GM23338 (cell line): ENCODE data around the gene IGF1R. TPM values are rescaled to one million over a fixed set of nuclear protein-coding genes. Genes with fewer than 3 reads are reported as not detected.

Source experiments
- ATAC-seq: fragments of 200-7000 bp; cut with Tn5 transposase; 3 replicates; pipeline ENCODE4 v1.9.1; 2020
- DNase-seq: peaks from one replicate; pipeline ENCODE4 v3.0.0-alpha.2; 2015; ENCODE audit warnings: low spot score
- H2AFZ ChIP-seq: fragments of 200-600 bp; sonication (generic); 2 replicates; pipeline ENCODE4 v1.8.0; 2016; ENCODE audit warnings: antibody characterized with exemption, mild to moderate bottlenecking, moderate library complexity
- H3F3A ChIP-seq: fragments of 200-600 bp; sonication (generic); replicated peaks from 2 replicates; pipeline ENCODE4 v1.8.0; 2017; ENCODE audit warnings: antibody characterized with exemption, mixed run types, low read depth
- H3K27ac ChIP-seq: fragments of 200-600 bp; sonication (generic); 2 replicates; pipeline ENCODE4 v1.6.1; 2016; ENCODE audit warnings: low read depth
- H3K27me3 ChIP-seq: fragments of 200-600 bp; sonication (generic); 2 replicates; pipeline ENCODE4 v1.8.0; 2016; ENCODE audit warnings: mild to moderate bottlenecking, mixed run types, moderate library complexity; ENCODE audit not compliant: insufficient read depth
- H3K36me3 ChIP-seq: fragments of 200-600 bp; sonication (generic); 2 replicates; pipeline ENCODE4 v1.8.0; 2016; ENCODE audit warnings: mild to moderate bottlenecking; ENCODE audit not compliant: insufficient read depth
- H3K4me1 ChIP-seq: fragments of 200-600 bp; sonication (generic); 2 replicates; pipeline ENCODE4 v1.8.0; 2016; ENCODE audit warnings: mild to moderate bottlenecking, moderate library complexity; ENCODE audit not compliant: insufficient read depth
- H3K4me2 ChIP-seq: fragments of 200-600 bp; sonication (generic); 2 replicates; pipeline ENCODE4 v1.7.1; 2017; ENCODE audit warnings: mixed run types
- H3K4me3 ChIP-seq: fragments of 200-600 bp; sonication (generic); 2 replicates; pipeline ENCODE4 v1.6.1; 2016; ENCODE audit warnings: mixed run types
- H3K79me2 ChIP-seq: fragments of 200-600 bp; sonication (generic); replicated peaks from 2 replicates; pipeline ENCODE4 v1.8.0; 2017; ENCODE audit warnings: mild to moderate bottlenecking; ENCODE audit not compliant: insufficient read depth
- H3K9me2 ChIP-seq: fragments of 200-600 bp; sonication (generic); 2 replicates; pipeline ENCODE4 v1.8.0; 2017; ENCODE audit not compliant: insufficient read depth
- H4K20me1 ChIP-seq: fragments of 200-600 bp; sonication (generic); replicated peaks from 2 replicates; pipeline ENCODE4 v1.8.0; 2017; ENCODE audit warnings: mild to moderate bottlenecking; ENCODE audit not compliant: insufficient read depth
- H3K27ac Mint-ChIP-seq: 2 replicates; pipeline ENCODE4 v1.8.0; 2020; ENCODE audit warnings: inconsistent platforms, mild to moderate bottlenecking, moderate library complexity, mixed read lengths
- H3K27me3 Mint-ChIP-seq: 3 replicates; pipeline ENCODE4 v1.8.0; 2022; ENCODE audit warnings: low read depth, mild to moderate bottlenecking, moderate library complexity, mixed read lengths, inconsistent platforms; ENCODE audit not compliant: insufficient read depth, poor library complexity
- H3K36me3 Mint-ChIP-seq: 3 replicates; pipeline ENCODE4 v1.8.0; 2021; ENCODE audit warnings: low read depth, mild to moderate bottlenecking, inconsistent platforms, moderate library complexity, mixed read lengths
- H3K4me1 Mint-ChIP-seq: 3 replicates; pipeline ENCODE4 v1.8.0; 2020; ENCODE audit warnings: mild to moderate bottlenecking, inconsistent platforms, mixed read lengths
- H3K4me3 Mint-ChIP-seq: 3 replicates; pipeline ENCODE4 v1.8.0; 2021; ENCODE audit warnings: moderate library complexity, mild to moderate bottlenecking, inconsistent platforms, mixed read lengths
- H3K9me3 Mint-ChIP-seq: 3 replicates; pipeline ENCODE4 v1.8.0; 2020; ENCODE audit warnings: moderate library complexity, mild to moderate bottlenecking, inconsistent platforms, mixed read lengths
- CREB1 ChIP-seq: fragments of 250-450 bp; sonication (Bioruptor Pico); IDR thresholded peaks from 2 replicates; pipeline ENCODE4 v1.5.0; 2020; ENCODE audit warnings: low read depth, mild to moderate bottlenecking, moderate library complexity
- CTCF ChIP-seq, 2 experiments: fragments of 200-600 bp in 1 of 2; sonication (generic) in 1 of 2; conservative IDR thresholded peaks; 2 replicates each; pipeline versions ENCODE4 v1.5.1 to v1.6.1; 2016 to 2017; ENCODE audit warnings: antibody characterized with exemption in 2 of 2, low read depth in 2 of 2, mild to moderate bottlenecking in 2 of 2, moderate library complexity in 1 of 2
- STAT1 ChIP-seq: IDR thresholded peaks from one replicate; pipeline ENCODE4 v1.6.1; 2016; ENCODE audit warnings: antibody characterized with exemption; ENCODE audit not compliant: unreplicated experiment
- ZNF462 ChIP-seq: fragments of 250-450 bp; sonication (Bioruptor Pico); IDR thresholded peaks from 2 replicates; pipeline ENCODE4 v1.5.0; 2020; ENCODE audit warnings: mild to moderate bottlenecking, moderate library complexity
- polyA plus RNA-seq: library from polyadenylated mRNA; unstranded; fragments of >200 nt; fragmentation: Nextera tagmentation; extraction: Ambion mirVana; gene quantifications from 2 replicates; pipeline ENCODE4 v1.2.1, GENCODE V29; 2016
- total RNA-seq: library from RNA; depleted of rRNA; stranded (reverse); fragments of >200 nt; shearing (Covaris generic); gene quantifications from 2 replicates; pipeline ENCODE4 v1.2.3, GENCODE V29; 2014

The IGF1R gene
- total and polyA plus RNA-seq, 2 experiments from 2014 or later = 20.4 to 92.2 TPM

GRCh38 chr15:98845138-98845884 is 197.0 kb downstream of the IGF1R start (continued):
- TF ChIP-seq ZNF462 (CRISPR knock-in tag) = no peak
- TF ChIP-seq CREB1 (CRISPR knock-in tag) = no peak

- peak; percentile 69 for ATAC-seq
- Histone ChIP-seq H3K4me3 (peak overlapping the region; percentile 64), H4K20me1 (peaks cover 36% of the 10 kb centered on the region), H3K4me2 (peak overlapping the region; percentile 86), H3K4me1 (peaks cover 65% of the 10 kb centered on the region), H3K27ac (peak overlapping the region; percentile 90), H3K9me2 (no peaks in the 10 kb centered on the region), H3K79me2 (peaks cover 96% of the 10 kb centered on the region), H3K27me3 (no peaks in the 10 kb centered on the region), H2AFZ (no peak overlapping the region), H3K36me3 (no peaks in the 10 kb centered on the region), H3F3A (peaks cover 13% of the 10 kb centered on the region; the same call in 1 of the 2 replicates)
- Mint-ChIP-seq H3K4me1 (peaks cover 79% of the 10 kb centered on the region), H3K36me3 (no peaks in the 10 kb centered on the region; the same call in 2 of the 3 replicates), H3K9me3 (no peaks in the 10 kb centered on the region), H3K27ac (peak overlapping the region; percentile 63; the same call in 1 of the 2 replicates), H3K27me3 (peaks cover 16% of the 10 kb centered on the region), H3K4me3 (peak overlapping the region; percentile 86)
- no peak for TF ChIP-seq STAT1
- peak; percentile 84 to 92 for TF ChIP-seq CTCF (conservative IDR thresholded peaks at IDR 0.05; ENCODE audit: low read depth in 2 of 2)
- peak; percentile 91 for DNase-seq
These were observed 202.7 kb downstream of the IGF1R start for GRCh38 chr15:98850961-98851572.
